Activated CD4-positive, alpha-beta memory T cell treated with anti-CD3 and anti-CD28 coated beads for 36 hours (primary cell): Measurements from ENCODE around the gene CREB3L1. TPM values are rescaled to one million over a fixed set of nuclear protein-coding genes. Genes with fewer than 3 reads are reported as not detected.
"Not testable (repeated sequence)": the region's sequence is repeated elsewhere in the genome, so short reads cannot be mapped to it uniquely, and the experiment has no call there.

Experiments used
- CTCF ChIA-PET: fragments of 350-600 bp; sonication (Branson Sonifier 250); formaldehyde crosslinking; loops from one replicate; lab custom pipeline; 2021; ENCODE audit warnings: antibody characterized with exemption, inconsistent platforms; lab: Charles Lee
- POLR2A ChIA-PET: fragments of 350-600 bp; sonication (Branson Sonifier 250); formaldehyde crosslinking; loops from one replicate; lab custom pipeline; 2021; ENCODE audit warnings: antibody characterized with exemption; lab: Charles Lee
- DNase-seq: peaks from one replicate; pipeline ENCODE4 v3.0.0-alpha.2; 2020
- H3K27ac Mint-ChIP-seq: one replicate; pipeline ENCODE4 v1.8.0; 2021; ENCODE audit warnings: mixed read lengths
- H3K27me3 Mint-ChIP-seq: one replicate; pipeline ENCODE4 v1.8.0; 2021; ENCODE audit warnings: mixed read lengths
- H3K36me3 Mint-ChIP-seq: one replicate; pipeline ENCODE4 v1.8.0; 2021; ENCODE audit warnings: mixed read lengths
- H3K4me1 Mint-ChIP-seq: one replicate; pipeline ENCODE4 v1.8.0; 2021; ENCODE audit warnings: low read depth, mixed read lengths
- H3K4me3 Mint-ChIP-seq: one replicate; pipeline ENCODE4 v1.8.0; 2021; ENCODE audit warnings: mild to moderate bottlenecking, mixed read lengths
- H3K9me3 Mint-ChIP-seq: one replicate; pipeline ENCODE4 v1.8.0; 2021; ENCODE audit warnings: mixed read lengths
- intact Hi-C: fragments of 100-400 bp; cut with micrococcal nuclease; formaldehyde crosslinking; loops from one replicate; pipeline ENCODE4 v1.15.1; 2023
- total RNA-seq, 2 experiments: library from RNA; stranded (reverse); gene quantifications; one replicate each; pipeline ENCODE4 v1.2.3, GENCODE V29; 2021

CREB3L1 gene
- total RNA-seq, 2 experiments from 2014 or later, result not detected

GRCh38 chr11:46304036-46304435, 26.6 kb downstream of the CREB3L1 start:
- DNase-seq, intact Hi-C loops, H3K27ac Mint-ChIP-seq, H3K36me3 Mint-ChIP-seq, H3K9me3 Mint-ChIP-seq, H3K4me3 Mint-ChIP-seq, H3K27me3 Mint-ChIP-seq, POLR2A ChIA-PET, H3K4me1 Mint-ChIP-seq: not testable (repeated sequence)
- CTCF ChIA-PET, result interaction anchor here (0.9 to 2.3 kb wide), 3 partner anchors 9 to 65 kb away, joined by 4 to 7 read pairs (median 4); no protein-coding TSS in a partner anchor

GRCh38 chr11:46304605-46305179, 27.2 kb downstream of the CREB3L1 start:
- ChIA-PET POLR2A (no interaction called here), CTCF (interaction anchor here (0.6 to 1.2 kb wide), 4 partner anchors 9 to 65 kb away, joined by 3 to 4 read pairs (median 4); no protein-coding TSS in a partner anchor)
- Mint-ChIP-seq H3K27me3 (no peaks in the 10 kb centered on the region), H3K4me1 (peaks cover 4% of the 10 kb centered on the region), H3K9me3 (no peaks in the 10 kb centered on the region), H3K36me3 (no peaks in the 10 kb centered on the region), H3K27ac (no peak overlapping the region), H3K4me3 (no peak overlapping the region)
- no peak for DNase-seq
- intact Hi-C loops, result loop anchor here (5.0 kb wide), 1 partner anchor 177 kb away; no protein-coding TSS in a partner anchor

GRCh38 chr11:46305295-46305694, 27.8 kb downstream of the CREB3L1 start:
- POLR2A ChIA-PET, result no interaction called here
- H3K4me1 Mint-ChIP-seq, result peaks cover 5% of the 10 kb centered on the region
- intact Hi-C loops, result loop anchor here (5.0 kb wide), 1 partner anchor 178 kb away; no protein-coding TSS in a partner anchor
- no peaks in the 10 kb centered on the region for H3K36me3 Mint-ChIP-seq
- no peaks in the 10 kb centered on the region for H3K27me3 Mint-ChIP-seq
- DNase-seq, result peak; percentile 24
- no peak overlapping the region for H3K27ac Mint-ChIP-seq
- no peak overlapping the region for H3K4me3 Mint-ChIP-seq
- no peaks in the 10 kb centered on the region for H3K9me3 Mint-ChIP-seq
- CTCF ChIA-PET, result interaction anchor here (0.9 to 19.1 kb wide), 3 partner anchors 8 to 63 kb away, joined by 3 to 479 read pairs (median 3); no protein-coding TSS in a partner anchor

- Mint-ChIP-seq H3K9me3 (no peaks in the 10 kb centered on the region), H3K4me1 (peaks cover 5% of the 10 kb centered on the region), H3K4me3 (no peak overlapping the region), H3K27me3 (no peaks in the 10 kb centered on the region), H3K27ac (no peak overlapping the region), H3K36me3 (no peaks in the 10 kb centered on the region)
- DNase-seq, result no peak
- intact Hi-C loops, result loop anchor here (5.0 kb wide), 1 partner anchor 179 kb away; no protein-coding TSS in a partner anchor
- ChIA-PET POLR2A (no interaction called here), CTCF (interaction anchor here (0.6 to 19.1 kb wide), 8 partner anchors 9 to 534 kb away, joined by 3 to 479 read pairs (median 4); no protein-coding TSS in a partner anchor)
Measured at GRCh38 chr11:46306296-46306853, 28.9 kb downstream of the CREB3L1 start.

- ChIA-PET CTCF (interaction anchor here (0.7 to 19.1 kb wide), 15 partner anchors 8 to 454 kb away, joined by 3 to 479 read pairs (median 5); partner anchors contain the start of gene CREB3L1), POLR2A (interaction anchor here (0.5 kb wide), 1 partner anchor 66 kb away, joined by 5 read pairs; no protein-coding TSS in a partner anchor)
- Mint-ChIP-seq H3K4me3 (no peak overlapping the region), H3K36me3 (no peaks in the 10 kb centered on the region), H3K9me3 (no peaks in the 10 kb centered on the region), H3K27ac (no peak overlapping the region), H3K4me1 (peaks cover 5% of the 10 kb centered on the region), H3K27me3 (no peaks in the 10 kb centered on the region)
- intact Hi-C loops, result loop anchor here (5.0 kb wide), 1 partner anchor 180 kb away; no protein-coding TSS in a partner anchor
- no peak for DNase-seq
Measured at GRCh38 chr11:46307369-46307768, 29.9 kb downstream of the CREB3L1 start.

- no peak for DNase-seq
- ChIA-PET POLR2A (no interaction called here), CTCF (interaction anchor here (0.6 to 19.1 kb wide), 27 partner anchors 8 to 454 kb away, joined by 3 to 479 read pairs (median 4); partner anchors contain the start of genes CREB3L1 and DGKZ)
- Mint-ChIP-seq H3K27ac (no peak overlapping the region), H3K4me1 (peaks cover 5% of the 10 kb centered on the region), H3K4me3 (no peak overlapping the region), H3K9me3 (no peaks in the 10 kb centered on the region), H3K36me3 (no peaks in the 10 kb centered on the region), H3K27me3 (no peaks in the 10 kb centered on the region)
- intact Hi-C loops, result loop anchor here (1.0 to 5.0 kb wide), 2 partner anchors 69 to 181 kb away; no protein-coding TSS in a partner anchor
Measured at GRCh38 chr11:46307785-46308341, 30.4 kb downstream of the CREB3L1 start.

- intact Hi-C loops, result loop anchor here (1.0 to 5.0 kb wide), 2 partner anchors 70 to 182 kb away; no protein-coding TSS in a partner anchor
- POLR2A ChIA-PET, result interaction anchor here (1.1 to 1.7 kb wide), 2 partner anchors 66 to 71 kb away, joined by 3 to 5 read pairs; no protein-coding TSS in a partner anchor
- no peaks in the 10 kb centered on the region for H3K9me3 Mint-ChIP-seq
- peak; percentile 82 for DNase-seq
- peaks cover 5% of the 10 kb centered on the region for H3K4me1 Mint-ChIP-seq
- H3K27ac Mint-ChIP-seq, result no peak overlapping the region
- H3K36me3 Mint-ChIP-seq, result no peaks in the 10 kb centered on the region
- H3K4me3 Mint-ChIP-seq, result no peak overlapping the region
- CTCF ChIA-PET, result interaction anchor here (0.7 to 19.1 kb wide), 33 partner anchors 9 to 428 kb away, joined by 3 to 479 read pairs (median 4); partner anchors contain the start of genes CREB3L1 and DGKZ
- no peaks in the 10 kb centered on the region for H3K27me3 Mint-ChIP-seq
Measured at GRCh38 chr11:46308631-46309419, 31.4 kb downstream of the CREB3L1 start.

- CTCF ChIA-PET, result interaction anchor here (1.0 to 19.1 kb wide), 21 partner anchors 8 to 344 kb away, joined by 3 to 479 read pairs (median 6); partner anchors contain the start of genes CREB3L1 and DGKZ
- Mint-ChIP-seq H3K9me3 (no peaks in the 10 kb centered on the region), H3K27me3 (no peaks in the 10 kb centered on the region), H3K27ac (no peak overlapping the region), H3K4me3 (no peak overlapping the region), H3K36me3 (no peaks in the 10 kb centered on the region), H3K4me1 (peaks cover 5% of the 10 kb centered on the region)
- DNase-seq, result no peak
- POLR2A ChIA-PET, result interaction anchor here (1.1 to 1.7 kb wide), 2 partner anchors 67 to 72 kb away, joined by 3 to 5 read pairs; no protein-coding TSS in a partner anchor
- intact Hi-C loops, result loop anchor here (5.0 kb wide), 1 partner anchor 183 kb away; no protein-coding TSS in a partner anchor
Measured at GRCh38 chr11:46309814-46310259, 32.4 kb downstream of the CREB3L1 start.

GRCh38 chr11:46315033-46315738, 37.7 kb downstream of the CREB3L1 start:
- no peaks in the 10 kb centered on the region for H3K9me3 Mint-ChIP-seq
- no peaks in the 10 kb centered on the region for H3K27me3 Mint-ChIP-seq
- no peaks in the 10 kb centered on the region for H3K36me3 Mint-ChIP-seq
- CTCF ChIA-PET, result interaction anchor here (0.5 to 19.1 kb wide), 18 partner anchors 8 to 369 kb away, joined by 3 to 479 read pairs (median 4); no protein-coding TSS in a partner anchor
- no peak overlapping the region for H3K4me3 Mint-ChIP-seq
- intact Hi-C loops, result loop anchor here (2.0 kb wide), 1 partner anchor 350 kb away; no protein-coding TSS in a partner anchor
- peaks cover 19% of the 10 kb centered on the region for H3K4me1 Mint-ChIP-seq
- POLR2A ChIA-PET, result no interaction called here
- DNase-seq, result peak; percentile 83
- H3K27ac Mint-ChIP-seq, result peak overlapping the region; percentile 10

GRCh38 chr11:46315783-46316563, 38.5 kb downstream of the CREB3L1 start:
- no peak for DNase-seq
- Mint-ChIP-seq H3K27ac (no peak overlapping the region), H3K4me1 (peaks cover 19% of the 10 kb centered on the region), H3K4me3 (no peak overlapping the region), H3K27me3 (no peaks in the 10 kb centered on the region), H3K9me3 (no peaks in the 10 kb centered on the region), H3K36me3 (no peaks in the 10 kb centered on the region)
- ChIA-PET POLR2A (no interaction called here), CTCF (interaction anchor here (0.5 to 19.1 kb wide), 16 partner anchors 9 to 443 kb away, joined by 3 to 479 read pairs (median 3); no protein-coding TSS in a partner anchor)
- intact Hi-C loops, result loop anchor here (2.0 kb wide), 1 partner anchor 351 kb away; no protein-coding TSS in a partner anchor
